Muscle of leg (tissue), 11 donors: ENCODE data around the gene KIAA0825. TPM values are rescaled to one million over a fixed set of nuclear protein-coding genes. Genes with fewer than 3 reads are reported as not detected.
A peak's percentile ranks its signal among the peaks of the same experiment; 100 is the strongest.
"Not testable (repeated sequence)": the region's sequence is repeated elsewhere in the genome, so short reads cannot be mapped to it uniquely, and the experiment has no call there.

Experiments used
- DNase-seq: peaks from one replicate; pipeline ENCODE4 v3.0.0; 2013
- H3K27ac ChIP-seq: one replicate; pipeline ENCODE4 v1.5.1; 2013; ENCODE audit warnings: mild to moderate bottlenecking, low read length, control low read depth
- H3K27me3 ChIP-seq: one replicate; pipeline ENCODE4 v1.6.1; 2013; ENCODE audit warnings: low read length; ENCODE audit not compliant: control insufficient read depth, insufficient read depth
- H3K36me3 ChIP-seq: one replicate; pipeline ENCODE4 v1.6.1; 2013; ENCODE audit warnings: low read length; ENCODE audit not compliant: control insufficient read depth, insufficient read depth
- H3K4me1 ChIP-seq: one replicate; pipeline ENCODE4 v1.6.1; 2013; ENCODE audit warnings: low read length; ENCODE audit not compliant: control insufficient read depth, insufficient read depth
- H3K4me3 ChIP-seq: one replicate; pipeline ENCODE4 v1.5.1; 2013; ENCODE audit warnings: low read length, control low read depth
- H3K9me3 ChIP-seq: replicated peaks from 2 replicates; pipeline ENCODE4 v1.6.1; 2013; ENCODE audit warnings: low read depth, low read length; ENCODE audit not compliant: control insufficient read depth
- WGBS: methylation state at CpG from one replicate; pipeline ENCODE4 v1.1.5; 2013; ENCODE audit warnings: missing lambda C conversion rate; ENCODE audit not compliant: insufficient coverage; 5-methylcytosine and 5-hydroxymethylcytosine counted together
- polyA plus RNA-seq, 8 donors: library from polyadenylated mRNA; unstranded; fragments of 120-200 nt; gene quantifications; one replicate each; pipeline versions ENCODE4 v1.2.1 to v1.2.3, GENCODE V29; 2013; ENCODE audit warnings: inconsistent platforms in 1 of 8, low replicate concordance in 1 of 8; ENCODE audit not compliant: insufficient read length in 8 of 8, insufficient read depth in 1 of 8
- total RNA-seq: library from RNA; stranded (reverse); fragments of 120-200 nt; gene quantifications from one replicate; pipeline ENCODE4 v1.2.4, GENCODE V29; 2013

KIAA0825 gene
- total and polyA plus RNA-seq, 9 donors = 1.6 to 5.6 (median 2.2) TPM

GRCh38 chr5:94143621-94144020 lies 474.8 kb downstream of the KIAA0825 start:
- not testable (repeated sequence) for H3K4me3 ChIP-seq, H3K4me1 ChIP-seq, H3K36me3 ChIP-seq, H3K27ac ChIP-seq, DNase-seq, H3K27me3 ChIP-seq, H3K9me3 ChIP-seq

GRCh38 chr5:94140300-94140699 lies 478.1 kb downstream of the KIAA0825 start:
- Histone ChIP-seq H3K27ac (no peak overlapping the region), H3K27me3 (no peaks in the 10 kb centered on the region), H3K4me3 (no peak overlapping the region), H3K36me3 (no peaks in the 10 kb centered on the region), H3K9me3 (peaks cover 9% of the 10 kb centered on the region), H3K4me1 (no peaks in the 10 kb centered on the region)
- WGBS = no CpG with 5 or more reads among the region's 2 CpGs
- DNase-seq = no peak

- Histone ChIP-seq H3K9me3 (no peaks in the 10 kb centered on the region), H3K27ac (no peak overlapping the region), H3K4me1 (no peaks in the 10 kb centered on the region), H3K4me3 (no peak overlapping the region), H3K27me3 (no peaks in the 10 kb centered on the region), H3K36me3 (no peaks in the 10 kb centered on the region)
- no peak for DNase-seq
- no CpG with 5 or more reads among the region's 1 CpG for WGBS
Measured at GRCh38 chr5:94130077-94130476, 488.3 kb downstream of the KIAA0825 start.

DNA sequence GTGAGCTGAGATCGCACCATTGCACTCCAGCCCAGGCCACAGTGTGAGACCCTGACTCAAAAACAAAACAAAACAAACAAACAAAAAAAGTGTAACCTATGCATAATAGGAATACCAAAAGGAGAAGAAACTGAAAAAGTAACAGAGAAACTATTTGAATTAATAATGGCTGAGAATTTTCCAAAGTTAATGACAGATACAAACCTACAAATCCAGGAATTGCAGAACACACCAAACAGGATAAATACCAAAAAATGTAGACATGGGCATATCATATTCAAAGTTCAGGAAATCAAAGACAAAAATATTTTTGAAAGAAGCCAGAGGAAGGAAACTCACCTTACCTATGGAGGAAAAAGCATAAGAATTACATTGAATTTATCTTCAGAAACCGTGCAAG lies 493.3 kb downstream of the KIAA0825 start:
- Histone ChIP-seq H3K9me3 (no peaks in the 10 kb centered on the region), H3K4me3 (no peak overlapping the region), H3K4me1 (no peaks in the 10 kb centered on the region), H3K36me3 (no peaks in the 10 kb centered on the region), H3K27ac (no peak overlapping the region), H3K27me3 (no peaks in the 10 kb centered on the region)
- no peak for DNase-seq
- no CpG with 5 or more reads among the region's 2 CpGs for WGBS

DNA sequence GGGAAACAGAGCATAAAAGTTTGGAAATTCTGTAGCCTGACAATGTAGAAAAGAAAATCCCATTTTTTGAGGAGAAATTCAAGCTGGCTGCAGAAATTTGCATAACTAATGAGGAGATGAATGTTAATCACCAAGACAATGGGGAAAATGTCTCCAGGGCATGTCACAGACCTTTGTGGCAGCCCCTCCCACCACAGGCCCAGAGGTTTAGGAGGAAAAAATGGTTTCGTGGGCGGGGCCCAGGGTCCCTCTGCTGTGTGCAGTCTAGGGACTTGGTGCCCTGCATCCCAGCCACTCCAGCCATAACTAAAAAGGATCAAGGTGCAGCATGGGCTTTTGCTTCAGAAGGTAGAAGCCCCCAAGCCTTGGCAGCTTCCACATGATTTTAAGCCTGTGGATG lies 502.1 kb downstream of the KIAA0825 start:
- WGBS = 70% methylated on average over 2 of the region's 2 CpGs
- not testable (repeated sequence) for H3K9me3 ChIP-seq, DNase-seq, H3K27me3 ChIP-seq, H3K27ac ChIP-seq, H3K4me1 ChIP-seq, H3K36me3 ChIP-seq, H3K4me3 ChIP-seq

GRCh38 chr5:94113087-94113486 lies 505.3 kb downstream of the KIAA0825 start:
- WGBS = no CpG with 5 or more reads among the region's 2 CpGs

GRCh38 chr5:94111209-94112004 lies 507.0 kb downstream of the KIAA0825 start:
- peaks cover 5% of the 10 kb centered on the region for H3K4me1 ChIP-seq
- H3K4me3 ChIP-seq = peak overlapping the region; percentile 76
- H3K9me3 ChIP-seq = peaks cover under 1% of the 10 kb centered on the region
- H3K36me3 ChIP-seq = no peaks in the 10 kb centered on the region
- H3K27ac ChIP-seq = peak overlapping the region; percentile 92
- no peaks in the 10 kb centered on the region for H3K27me3 ChIP-seq
- 0% methylated on average over 47 of the region's 51 CpGs for WGBS
- peak; percentile 97 for DNase-seq

More at GRCh38 chr5:94113087-94113486, 505.3 kb downstream of the KIAA0825 start:
- Histone ChIP-seq H3K27me3 (no peaks in the 10 kb centered on the region), H3K36me3 (no peaks in the 10 kb centered on the region), H3K27ac (no peak overlapping the region), H3K4me3 (no peak overlapping the region), H3K4me1 (peaks cover 5% of the 10 kb centered on the region), H3K9me3 (peaks cover 7% of the 10 kb centered on the region)
- no peak for DNase-seq

GRCh38 chr5:94103514-94104245 lies 514.7 kb downstream of the KIAA0825 start:
- peaks cover 13% of the 10 kb centered on the region for H3K9me3 ChIP-seq
- H3K4me1 ChIP-seq = no peaks in the 10 kb centered on the region
- no peaks in the 10 kb centered on the region for H3K27me3 ChIP-seq
- no peak overlapping the region for H3K27ac ChIP-seq
- 100% methylated on average over 1 of the region's 3 CpGs for WGBS
- no peak overlapping the region for H3K4me3 ChIP-seq
- no peak for DNase-seq
- H3K36me3 ChIP-seq = no peaks in the 10 kb centered on the region

Other genes starting within 250 kb of the KIAA0825 start
- gene SLF1, start 65 bp upstream of the KIAA0825 start, total RNA-seq = 11.4 TPM
- 10 to 100 TPM in 7 of 8 donors, 1 to 10 TPM in 1; 9.2 to 18.4 (median 11.2) TPM for gene SLF1, start 65 bp upstream of the KIAA0825 start, polyA plus RNA-seq